GM19025 (cell line): ENCODE data around the gene KCNN3.
A peak's percentile ranks its signal among the peaks of the same experiment; 100 is the strongest.
"Not testable (repeated sequence)": the region's sequence is repeated elsewhere in the genome, so short reads cannot be mapped to it uniquely, and the experiment has no call there.

Source experiments
- ATAC-seq: cut with Tn5 transposase; IDR thresholded peaks from one replicate; pipeline ENCODE4 v1.9.1; 2021; ENCODE audit warnings: mild to moderate bottlenecking, low read depth, moderate library complexity; ENCODE audit not compliant: unreplicated experiment

The KCNN3 gene

DNA sequence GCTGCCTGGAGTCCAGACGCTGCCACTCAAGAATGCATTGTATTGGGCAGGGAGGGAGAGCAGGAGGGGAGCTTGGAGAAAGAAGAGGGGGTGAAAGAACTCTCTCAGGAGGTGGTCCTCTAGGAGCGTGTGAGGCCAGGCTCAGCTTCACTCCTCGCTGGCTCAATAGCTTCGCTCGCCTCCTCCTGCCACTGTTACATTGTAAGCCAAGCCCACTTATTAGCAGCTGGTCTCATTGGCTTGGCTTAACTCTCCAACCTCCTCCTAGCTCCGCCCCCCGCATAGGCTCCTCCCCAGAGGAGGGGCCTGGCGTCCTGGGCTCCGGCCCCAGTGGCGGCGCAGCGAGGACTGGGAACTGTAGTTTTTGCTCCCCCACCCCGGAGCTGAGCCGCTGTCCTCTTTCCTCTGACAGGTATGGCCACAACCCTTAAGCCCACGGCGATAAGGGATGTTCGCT, at the start of gene KCNN3:
Gene KCNN3, minus strand, starts transcription at position 167 of the 457 bp plus-strand sequence. CDS start 317 bp downstream, outside the sequence.
- ATAC-seq = peak; percentile 87

DNA sequence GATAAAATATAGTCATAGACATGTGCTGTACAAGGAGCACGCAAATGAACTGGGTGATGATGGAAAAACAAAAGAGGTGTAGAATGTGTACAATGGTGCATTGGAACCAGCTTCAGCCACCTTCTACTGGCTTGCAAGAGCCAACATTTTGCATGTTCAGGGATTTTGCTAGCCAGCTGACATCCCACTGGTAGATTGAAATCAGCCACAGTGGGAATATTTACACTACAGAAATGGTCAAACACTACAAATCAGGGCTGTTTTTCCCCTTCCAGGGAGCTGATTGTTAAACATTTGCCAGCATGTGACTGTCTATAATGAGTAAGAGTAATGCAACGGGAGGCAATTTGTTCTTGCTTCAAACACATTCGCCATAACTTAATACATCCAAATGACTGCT, 43.2 kb upstream of the KCNN3 start:
- no peak for ATAC-seq

DNA sequence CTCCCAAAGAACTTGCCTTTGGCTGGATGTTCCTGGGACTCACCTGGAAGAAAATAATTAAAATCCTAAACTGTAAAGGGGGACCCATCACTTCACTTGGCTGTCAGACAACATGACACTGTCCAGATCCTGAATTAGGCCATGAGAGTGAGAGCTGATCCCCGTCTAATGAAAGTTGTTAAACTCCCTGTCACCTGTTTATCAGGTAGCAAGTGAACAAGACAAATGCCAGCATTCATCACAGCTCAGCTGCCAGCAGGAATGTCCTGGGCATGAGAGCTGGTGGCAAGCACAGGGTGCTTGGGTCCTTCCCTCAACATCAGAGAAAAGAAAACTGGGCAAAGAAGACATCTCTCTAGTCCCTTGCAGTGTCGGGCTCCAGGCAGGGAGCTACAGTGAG, 42.7 kb upstream of the KCNN3 start:
- ATAC-seq = no peak

DNA sequence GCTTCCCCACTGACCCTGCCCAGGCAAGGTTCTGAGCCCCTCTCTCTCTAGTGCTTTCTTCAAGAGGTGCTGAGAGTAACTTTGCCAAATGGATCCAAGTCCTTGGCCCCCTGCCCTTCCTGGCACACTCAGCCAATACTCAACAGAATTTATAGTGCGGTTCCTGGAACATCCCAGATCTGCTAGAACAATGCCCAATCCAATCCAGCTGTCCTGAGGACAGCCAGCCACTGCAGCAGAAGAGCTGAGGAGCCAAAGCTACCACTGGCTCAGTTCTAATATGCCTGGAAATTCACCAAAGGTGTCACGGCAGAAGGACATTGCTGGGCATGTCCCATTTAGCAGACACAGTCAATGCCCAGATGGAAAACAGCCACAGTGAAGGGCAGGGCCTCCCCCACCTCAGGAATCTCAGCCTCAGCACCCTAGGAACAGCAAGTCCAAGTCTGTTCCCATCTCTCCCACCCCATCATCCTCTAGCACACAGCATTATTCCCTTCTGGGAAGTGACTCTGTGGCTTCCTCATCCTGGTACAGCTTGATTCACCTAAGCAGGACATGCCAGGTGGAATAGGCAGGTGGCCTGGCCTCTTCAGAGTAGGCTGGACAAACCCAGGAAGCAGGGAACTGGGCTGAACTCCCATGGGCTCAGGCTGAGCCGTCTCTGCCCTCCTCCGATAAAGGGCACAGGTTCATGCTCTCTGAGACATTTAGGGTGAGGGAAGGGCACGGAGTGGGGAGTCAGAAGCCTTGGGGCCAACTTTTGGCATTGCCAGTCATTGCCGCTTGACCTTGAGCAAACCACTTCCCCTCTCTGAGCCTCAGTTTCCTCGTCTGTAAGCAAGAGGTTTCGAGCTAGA, 41.8 kb upstream of the KCNN3 start:
- ATAC-seq = no peak

DNA sequence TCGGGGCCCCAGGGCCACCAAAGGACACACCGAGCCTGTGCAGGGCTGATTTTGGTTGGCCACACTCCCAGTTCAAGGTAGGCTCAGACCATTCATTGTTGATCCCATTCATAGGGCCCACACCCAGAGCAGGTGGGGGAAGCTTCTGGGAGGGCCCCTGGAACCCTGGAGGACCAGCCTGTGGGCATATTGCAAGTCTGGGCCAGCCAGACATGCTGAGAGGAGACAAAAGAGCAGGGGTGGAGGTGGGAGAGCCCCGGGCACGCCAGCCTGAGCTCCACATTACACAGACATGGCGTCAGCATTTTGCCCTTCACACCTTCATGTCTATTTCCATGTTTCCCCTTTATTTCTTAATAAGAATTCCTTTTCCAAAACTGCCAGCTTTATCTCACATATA, 40.8 kb upstream of the KCNN3 start:
- ATAC-seq = no peak

DNA sequence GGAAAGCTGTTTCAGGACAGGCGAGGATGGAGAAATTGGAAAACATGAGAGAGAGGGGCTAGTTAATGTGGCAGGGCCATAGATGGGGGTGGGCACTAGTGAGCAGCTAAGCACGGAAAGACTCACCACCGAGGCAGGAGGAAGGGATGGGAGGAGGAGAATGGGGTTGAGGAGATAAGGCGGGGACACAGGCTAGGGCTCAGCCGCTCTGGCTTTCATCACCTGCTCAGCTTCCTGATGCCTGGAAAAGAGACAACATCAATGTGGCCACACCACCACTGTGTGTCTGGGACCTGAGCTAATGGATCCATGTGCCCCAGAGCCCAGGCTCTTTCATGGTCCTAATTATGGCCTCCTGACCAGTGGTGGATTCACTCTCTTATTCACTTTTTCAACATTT, 38.9 kb upstream of the KCNN3 start:
- no peak for ATAC-seq

DNA sequence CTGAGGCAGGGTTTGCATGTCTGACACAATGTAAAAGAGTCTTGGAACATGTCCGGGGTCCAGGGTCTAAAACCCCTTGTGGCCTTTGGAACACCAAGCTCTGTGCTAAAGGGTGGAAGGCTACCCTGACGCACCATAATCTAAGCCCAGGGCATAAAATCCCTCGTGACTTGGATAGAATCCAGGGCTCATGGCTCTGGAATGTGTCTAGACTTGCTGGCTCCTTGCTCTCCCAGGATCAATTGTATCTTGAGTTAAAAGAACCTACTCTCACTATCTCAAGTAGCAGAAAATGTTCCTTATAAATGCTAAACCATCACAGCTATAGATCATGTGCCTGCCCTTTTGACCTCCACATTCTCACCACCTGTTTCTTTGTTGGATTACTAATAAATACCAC, 38.0 kb upstream of the KCNN3 start:
- ATAC-seq = not testable (repeated sequence)

DNA sequence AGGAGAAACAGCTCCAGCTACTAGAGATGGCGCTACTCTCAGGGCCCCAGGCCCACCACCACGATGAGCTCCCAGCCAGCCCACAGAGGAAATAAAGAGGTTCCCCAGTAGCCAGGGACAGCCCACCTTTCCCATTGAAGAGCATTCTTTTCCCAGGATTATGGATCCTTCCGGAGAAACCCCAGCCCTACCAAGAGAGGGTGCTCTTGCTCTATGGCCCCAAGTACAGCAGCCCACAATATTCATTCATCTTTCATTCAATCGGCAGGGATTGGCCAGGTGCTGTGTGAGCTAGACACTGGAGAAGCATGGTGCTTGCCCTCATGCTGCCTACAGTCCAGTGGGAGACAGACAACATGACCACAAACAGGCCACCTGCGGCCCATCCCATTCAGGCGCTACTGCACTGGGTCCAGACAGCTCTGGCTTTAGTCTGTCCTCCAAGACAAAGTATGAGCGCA, 36.6 kb upstream of the KCNN3 start:
- ATAC-seq = no peak

DNA sequence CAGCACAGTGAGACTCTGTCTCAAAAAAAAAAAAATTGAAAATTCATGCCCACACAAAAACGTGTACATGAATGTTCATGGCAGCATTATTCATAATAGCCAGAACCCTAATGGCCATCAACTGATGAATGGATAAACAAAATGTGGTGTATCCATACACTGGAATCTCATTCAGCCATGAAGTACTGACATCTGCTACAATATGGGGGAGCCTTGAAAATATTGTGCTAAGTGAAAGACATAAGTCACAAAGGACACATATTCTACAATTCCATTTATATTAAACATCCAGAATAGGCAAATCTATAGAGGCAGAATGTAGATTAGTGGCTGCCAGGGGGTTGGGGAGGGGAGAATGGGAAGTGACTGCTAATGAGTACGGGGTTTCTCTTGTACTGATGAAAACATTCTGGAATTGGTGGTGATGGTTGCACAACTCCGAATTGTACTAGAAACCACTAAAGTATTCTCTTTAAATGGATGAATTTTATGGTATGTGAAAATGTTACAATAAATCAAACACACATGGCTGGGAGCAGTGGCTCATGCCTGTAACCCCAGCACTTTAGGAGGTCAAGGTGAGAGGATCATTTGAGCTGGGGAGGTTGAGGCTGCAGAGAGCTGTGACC, 33.0 kb upstream of the KCNN3 start:
- ATAC-seq = no peak

DNA sequence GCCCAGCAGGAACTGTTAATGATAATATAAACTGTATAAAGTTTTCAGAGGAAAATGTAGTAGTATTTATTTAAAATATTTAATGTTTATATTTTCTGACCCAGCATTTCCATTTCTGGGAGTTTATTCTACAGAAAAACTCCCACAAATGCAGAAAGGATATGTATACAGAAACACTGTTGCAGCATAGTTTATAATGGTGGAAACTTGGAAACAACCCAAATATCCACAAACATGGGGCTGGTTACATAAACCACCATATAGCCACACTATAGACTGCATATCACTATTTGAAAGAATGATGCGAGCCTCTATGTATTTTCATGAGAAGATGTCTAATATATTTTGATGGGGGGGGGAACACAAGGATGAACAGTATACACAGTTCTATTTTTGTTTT, 31.5 kb upstream of the KCNN3 start:
- ATAC-seq = no peak

DNA sequence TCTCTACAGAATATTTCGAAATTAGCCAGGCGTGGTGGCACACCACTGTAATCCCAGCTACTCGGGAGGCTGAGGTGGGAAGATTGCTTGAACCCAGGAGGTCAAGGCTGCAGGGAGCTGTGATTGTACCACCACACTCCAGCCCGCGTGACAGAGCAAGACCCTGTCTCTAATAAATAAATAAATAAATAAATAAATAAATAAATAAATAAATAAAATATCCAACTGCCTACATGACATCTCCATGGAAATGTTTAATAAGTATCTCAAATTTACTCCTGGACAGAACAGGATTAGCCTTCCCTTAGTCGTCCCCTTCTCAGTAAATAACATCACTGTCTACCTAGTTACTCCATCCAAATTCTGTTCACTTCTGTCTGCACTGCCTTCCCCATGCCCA, 29.0 kb upstream of the KCNN3 start:
- ATAC-seq = no peak

DNA sequence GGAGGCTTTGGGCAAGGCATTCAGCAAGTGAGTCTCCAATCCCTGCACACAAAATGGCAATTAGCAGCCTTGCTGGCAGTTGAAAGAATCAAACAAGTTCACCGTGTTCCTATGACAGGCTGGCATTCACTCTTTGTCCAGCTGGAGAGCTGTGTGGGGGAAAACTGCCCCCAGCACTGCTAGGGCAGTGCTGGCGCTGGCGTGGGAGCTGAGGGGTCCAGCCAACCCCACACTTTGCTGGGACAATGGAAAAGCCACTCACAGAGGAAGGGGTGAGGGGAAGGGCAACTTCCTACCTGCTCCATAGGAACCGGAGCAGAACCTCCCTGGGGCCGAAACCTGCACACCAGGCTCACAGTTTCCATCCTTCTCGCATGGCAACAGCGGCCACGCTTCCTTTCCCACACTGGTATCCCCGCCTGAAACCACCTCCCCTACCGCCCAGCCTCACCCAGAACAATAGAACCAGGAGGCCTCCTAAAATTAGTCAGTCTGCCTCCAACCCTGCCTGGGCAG, 26.7 kb upstream of the KCNN3 start:
- no peak for ATAC-seq

DNA sequence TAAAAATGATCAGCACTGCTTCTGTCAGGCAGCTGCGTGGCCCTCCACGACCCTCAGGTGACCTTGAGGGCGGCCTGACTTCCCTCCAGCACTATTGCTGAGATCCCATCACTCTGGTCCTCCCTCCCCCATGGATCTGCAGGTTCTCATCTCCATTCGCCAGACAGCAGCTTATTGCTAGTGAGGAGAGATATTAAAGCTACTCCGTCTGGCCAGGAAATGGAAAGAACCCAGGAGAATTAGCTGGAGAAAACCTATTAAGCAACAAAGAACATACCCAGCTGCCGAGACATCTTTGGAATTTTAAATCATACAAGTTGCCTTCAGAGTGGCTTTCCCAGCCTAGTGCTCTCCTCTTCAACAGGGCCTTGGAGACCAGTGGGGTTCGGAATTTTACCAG, 25.7 kb upstream of the KCNN3 start:
- no peak for ATAC-seq

DNA sequence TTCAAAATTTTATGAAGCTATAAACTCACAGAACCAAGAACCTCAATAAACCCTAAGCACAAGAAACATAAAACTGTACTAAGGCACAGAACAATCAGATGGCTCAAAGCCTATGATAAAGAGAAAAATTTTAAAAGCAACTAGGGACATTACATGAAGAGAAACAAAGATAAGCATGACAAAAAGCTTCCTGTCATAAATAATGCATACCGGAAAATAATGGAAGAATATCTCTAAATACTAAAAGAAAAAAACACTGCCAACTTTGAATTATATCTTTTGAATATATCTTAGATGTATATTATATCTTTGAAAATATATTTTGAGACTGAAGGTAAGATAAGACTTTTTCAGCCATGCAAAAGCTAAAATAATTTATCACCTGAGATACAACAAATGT, 21.4 kb upstream of the KCNN3 start:
- ATAC-seq = no peak

DNA sequence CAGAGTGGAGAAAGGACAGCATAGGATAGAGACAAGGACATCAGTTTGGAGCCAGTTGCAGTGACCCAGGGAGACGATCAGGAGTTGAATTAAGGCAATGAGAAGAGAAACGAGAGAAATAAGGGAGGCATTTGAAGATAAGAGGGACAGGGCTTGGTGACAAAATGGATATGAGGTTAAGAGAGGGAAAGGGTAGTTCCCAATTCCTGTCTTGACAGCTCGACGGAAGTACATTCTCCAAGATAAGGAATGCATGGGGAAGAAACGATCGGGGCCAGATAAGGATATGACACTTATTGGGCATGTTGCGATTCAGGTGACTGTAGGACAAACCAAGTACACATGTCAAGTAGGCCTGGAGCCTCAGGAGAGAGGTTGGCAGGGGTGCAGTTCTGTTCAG, 18.7 kb upstream of the KCNN3 start:
- ATAC-seq = no peak

DNA sequence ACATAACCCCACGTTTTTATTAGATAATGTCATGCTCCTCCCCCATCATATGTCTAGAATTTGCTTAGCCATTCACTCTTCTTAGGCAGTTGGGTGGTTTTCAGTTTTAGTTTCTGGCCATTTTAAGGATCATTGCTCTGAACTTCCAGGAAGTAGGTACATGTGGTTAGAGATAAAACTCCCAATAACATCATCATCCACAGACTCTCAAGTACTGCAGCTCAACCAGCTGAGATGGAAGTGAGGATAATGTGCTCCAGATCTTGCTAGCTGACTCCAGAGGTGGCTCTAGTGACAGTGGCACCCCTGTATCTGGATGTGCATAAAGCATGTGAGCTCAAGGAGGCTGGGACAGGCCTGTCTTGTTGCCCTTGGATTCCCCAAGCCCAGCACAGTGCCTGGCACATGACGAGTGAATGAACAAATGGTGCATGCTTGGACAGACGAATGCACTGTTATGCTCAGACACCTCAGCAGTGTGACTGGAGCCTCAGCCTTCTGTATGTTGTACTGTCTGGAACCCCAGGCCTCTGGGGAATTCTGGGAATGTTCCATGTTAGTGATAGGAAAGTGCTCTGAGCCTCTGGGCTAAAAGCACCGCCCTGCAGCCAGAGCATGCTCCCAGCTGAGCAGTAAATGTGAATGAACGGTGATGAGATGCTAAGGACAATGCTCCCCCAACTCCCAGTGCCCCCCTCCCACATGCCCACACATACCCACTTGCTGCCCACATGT, 16.4 kb upstream of the KCNN3 start:
- ATAC-seq = no peak

DNA sequence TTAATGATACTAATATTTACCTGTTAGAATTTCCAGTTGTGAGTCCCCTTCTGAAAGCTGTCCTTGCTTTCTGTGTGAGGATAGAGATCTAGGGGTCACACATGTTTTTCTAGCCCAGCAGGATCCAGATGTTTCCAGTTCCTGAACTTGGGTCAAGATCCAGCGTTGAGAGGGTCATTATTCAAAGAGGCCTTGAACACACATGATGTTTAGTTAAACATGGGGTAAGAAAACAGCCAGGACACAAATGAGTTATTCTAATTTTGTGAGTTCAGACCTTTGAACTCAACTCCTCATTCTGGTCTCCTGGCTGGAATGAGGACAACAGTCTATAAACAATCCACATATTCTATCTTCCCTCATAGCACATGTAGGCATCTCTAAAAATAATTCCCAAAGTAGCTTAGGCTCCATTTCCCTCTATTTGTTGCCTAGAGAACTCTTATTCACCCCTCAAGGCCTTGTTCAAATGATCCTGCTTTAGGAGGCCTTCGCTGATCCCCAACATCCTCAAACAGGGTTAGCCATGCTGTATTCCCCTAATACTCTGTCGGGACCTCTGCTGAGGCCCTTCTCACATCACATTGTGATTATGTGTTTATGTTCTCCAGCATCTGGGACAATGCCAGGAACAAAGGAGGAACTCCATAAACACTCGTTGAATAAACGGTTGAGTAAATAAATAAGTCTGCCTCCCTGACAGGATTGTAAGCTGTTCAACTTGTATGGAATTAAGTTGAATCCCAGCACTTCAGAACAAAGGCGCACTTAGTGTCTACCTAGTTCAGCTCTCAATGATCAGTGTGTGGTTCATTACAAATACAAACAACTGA, 15.0 kb upstream of the KCNN3 start:
- no peak for ATAC-seq

DNA sequence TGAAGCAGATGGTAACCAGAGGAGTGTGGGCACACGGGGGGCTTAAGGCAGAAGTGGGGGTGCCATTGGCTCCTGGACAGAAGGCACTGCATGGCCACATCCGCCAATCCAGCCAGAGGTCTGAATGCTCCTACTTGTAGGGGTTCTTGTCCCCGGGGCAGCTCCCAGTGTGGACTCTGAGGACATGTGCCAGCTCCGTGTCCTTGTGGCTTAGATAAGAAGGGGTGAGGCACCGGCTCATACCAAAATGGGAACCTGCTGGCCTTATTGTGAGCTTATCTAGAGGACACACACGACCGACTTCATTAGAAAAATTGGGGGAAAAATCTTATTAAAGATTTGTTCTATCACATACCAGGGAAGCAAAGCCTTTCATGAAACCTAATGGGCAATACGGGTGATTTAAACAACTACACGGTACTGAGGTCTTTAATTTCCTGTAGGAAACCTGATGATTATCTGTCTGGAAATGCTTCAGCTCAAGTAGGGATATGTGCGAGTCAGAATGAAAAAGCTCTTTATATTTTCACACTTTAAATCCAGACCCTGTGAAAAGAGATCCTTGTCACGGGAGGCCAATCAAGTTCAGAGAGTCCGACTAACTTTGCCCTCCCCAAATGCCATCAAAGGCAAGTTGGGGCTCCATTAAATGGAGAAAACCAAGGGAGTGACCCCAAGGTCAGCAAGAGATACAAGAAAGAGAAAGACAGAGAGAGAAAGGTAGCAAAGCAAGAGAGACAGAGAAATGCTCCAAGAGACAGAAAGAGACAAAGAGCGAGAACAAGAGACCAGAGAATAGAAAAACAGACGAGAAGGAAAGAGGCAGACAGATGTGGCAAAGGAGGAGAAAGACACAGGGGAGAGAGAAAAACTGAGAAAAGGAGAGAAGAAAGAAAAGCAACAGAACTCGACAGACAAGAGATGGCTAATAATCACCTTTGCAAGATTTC, 14.1 kb upstream of the KCNN3 start:
- no peak for ATAC-seq
